HG03354 (cell line): ENCODE measurements around the gene MEIS1.

ENCODE experiments used
- ATAC-seq: cut with Tn5 transposase; IDR thresholded peaks from one replicate; pipeline ENCODE4 v1.9.1; 2021; ENCODE audit warnings: mild to moderate bottlenecking; ENCODE audit not compliant: unreplicated experiment, poor library complexity, severe bottlenecking

Gene MEIS1

GRCh38 chr2:66573821-66574233 is 138.9 kb downstream of the MEIS1 start:
- ATAC-seq: no peak

DNA sequence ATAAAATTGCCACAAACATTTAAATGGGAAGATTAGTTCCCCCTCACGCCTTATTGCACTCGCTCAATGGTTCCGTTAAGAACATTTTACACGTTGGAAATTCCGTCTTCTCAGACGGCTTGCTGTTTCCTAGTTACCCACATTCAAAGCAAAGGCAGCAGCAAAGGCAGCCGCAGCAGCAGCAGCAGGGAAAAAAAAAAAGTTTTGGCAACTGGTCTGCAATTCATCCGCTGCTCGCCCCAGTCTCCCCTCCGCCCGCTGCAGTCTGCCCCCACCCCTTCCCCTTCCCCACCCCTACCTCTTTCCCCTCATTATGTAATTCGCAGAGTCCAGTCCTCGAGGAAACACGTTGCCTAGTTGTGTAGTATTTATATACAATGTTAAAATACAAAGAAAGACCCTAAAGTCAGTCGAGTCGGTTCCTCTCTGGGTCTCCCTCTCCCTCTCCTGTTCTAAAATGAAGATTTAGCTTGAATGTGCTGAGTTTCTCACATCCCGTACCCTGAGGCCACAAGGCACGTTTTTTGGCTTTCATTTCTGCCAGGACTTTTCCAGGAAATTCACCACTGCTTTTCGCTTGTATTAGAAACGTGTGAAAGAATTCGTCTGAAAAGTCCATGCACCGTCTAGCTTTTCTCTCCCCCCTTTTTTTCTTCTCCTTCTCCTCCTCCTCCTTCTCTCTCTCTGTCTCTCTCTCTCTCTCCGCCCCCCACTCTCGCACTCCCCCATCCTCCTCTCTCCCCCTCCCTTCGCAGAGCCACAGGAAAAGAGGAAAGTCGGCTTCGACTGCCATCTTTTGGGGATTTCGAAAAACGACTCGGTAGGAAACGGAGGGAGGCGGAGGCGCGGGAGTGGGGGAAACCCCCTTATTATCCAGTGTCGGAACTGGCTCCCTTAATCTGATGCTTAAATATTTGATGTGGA is 140.0 kb downstream of the MEIS1 start:
- ATAC-seq: no peak

GRCh38 chr2:66575625-66576310 is 140.8 kb downstream of the MEIS1 start:
- no peak for ATAC-seq

DNA sequence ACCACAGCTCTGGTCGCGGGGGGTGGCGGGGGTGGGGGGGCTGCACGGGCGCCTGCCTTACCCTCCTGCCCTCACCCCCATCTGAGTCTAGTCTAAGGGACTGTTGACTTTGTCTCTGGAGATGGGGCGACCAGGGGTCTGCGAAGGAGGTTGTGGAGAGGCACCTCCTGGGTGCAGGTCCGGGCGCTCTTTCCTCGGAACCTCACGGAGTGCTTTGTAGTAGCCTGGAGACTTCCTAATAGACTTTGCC is 141.3 kb downstream of the MEIS1 start:
- no peak for ATAC-seq

GRCh38 chr2:66576561-66577320 is 141.8 kb downstream of the MEIS1 start:
- no peak for ATAC-seq

DNA sequence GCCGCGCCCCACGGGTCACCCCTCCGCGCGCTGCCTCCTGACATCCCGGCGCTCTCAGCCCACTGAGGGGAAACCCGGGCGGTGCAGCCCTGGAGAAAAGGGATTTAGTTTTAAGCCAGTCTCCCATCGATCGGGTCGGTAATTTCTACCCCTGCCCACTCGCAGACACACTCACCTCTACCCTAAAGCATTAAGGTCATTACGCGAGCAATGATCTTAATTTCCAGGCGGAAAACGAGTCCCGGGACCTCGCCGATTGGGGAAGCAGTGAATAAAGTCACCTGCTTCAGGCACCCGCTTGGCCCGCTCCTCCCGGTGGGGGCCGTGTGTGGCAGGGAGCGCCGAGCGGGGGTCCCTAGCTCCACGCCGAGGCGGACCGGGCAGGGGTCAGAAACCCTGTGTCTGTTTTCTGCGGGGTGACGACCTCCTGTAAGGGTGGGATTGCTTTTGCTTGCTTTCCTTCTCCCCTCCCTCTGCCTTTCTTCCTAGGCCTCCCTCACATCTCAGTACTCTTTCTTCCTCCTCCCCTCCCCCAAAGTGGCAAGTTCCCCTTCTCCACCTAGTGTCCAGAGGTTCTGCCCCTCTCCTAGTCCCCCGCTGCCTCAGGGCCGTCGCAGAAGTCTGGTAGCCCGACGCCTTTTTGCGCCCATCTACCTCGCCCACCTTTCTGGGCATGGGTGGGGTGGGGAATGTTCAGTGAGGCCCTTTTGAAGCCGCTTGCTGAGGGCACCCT is 142.6 kb downstream of the MEIS1 start:
- no peak for ATAC-seq

DNA sequence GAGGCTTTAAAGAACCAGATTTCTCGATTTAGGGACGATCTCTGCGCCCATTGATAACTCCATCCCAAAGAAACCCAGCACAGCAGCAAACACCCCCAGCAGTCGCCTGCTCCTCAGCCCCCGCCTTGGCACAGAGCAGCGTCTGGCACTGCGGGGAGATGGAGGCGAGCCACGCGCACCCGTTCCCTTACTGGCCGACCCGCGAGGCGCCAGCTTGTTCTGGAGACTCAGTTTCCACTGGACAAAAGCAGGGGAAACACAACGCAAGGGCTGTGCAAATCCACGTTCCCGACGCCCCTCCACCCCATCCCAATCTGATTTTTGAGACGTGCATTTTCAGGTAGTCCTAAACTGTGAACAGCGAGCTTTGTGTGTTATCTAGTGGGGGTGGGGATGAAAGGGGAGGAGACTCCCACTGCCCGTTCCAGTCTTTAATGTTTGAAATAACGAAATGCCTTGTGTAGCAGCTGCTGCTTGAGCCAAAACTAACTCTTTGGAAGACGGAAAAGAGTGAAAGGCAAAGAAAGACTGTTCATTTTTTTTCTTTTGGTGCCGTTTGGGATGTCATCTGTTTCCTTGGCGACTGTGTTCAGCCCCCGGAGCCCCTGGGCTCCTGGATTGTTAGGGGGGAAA is 143.2 kb downstream of the MEIS1 start:
- ATAC-seq: no peak

- no peak for ATAC-seq
Measured at GRCh38 chr2:66578687-66579106, 143.8 kb downstream of the MEIS1 start.

GRCh38 chr2:66579186-66580126 is 144.5 kb downstream of the MEIS1 start:
- no peak for ATAC-seq

DNA sequence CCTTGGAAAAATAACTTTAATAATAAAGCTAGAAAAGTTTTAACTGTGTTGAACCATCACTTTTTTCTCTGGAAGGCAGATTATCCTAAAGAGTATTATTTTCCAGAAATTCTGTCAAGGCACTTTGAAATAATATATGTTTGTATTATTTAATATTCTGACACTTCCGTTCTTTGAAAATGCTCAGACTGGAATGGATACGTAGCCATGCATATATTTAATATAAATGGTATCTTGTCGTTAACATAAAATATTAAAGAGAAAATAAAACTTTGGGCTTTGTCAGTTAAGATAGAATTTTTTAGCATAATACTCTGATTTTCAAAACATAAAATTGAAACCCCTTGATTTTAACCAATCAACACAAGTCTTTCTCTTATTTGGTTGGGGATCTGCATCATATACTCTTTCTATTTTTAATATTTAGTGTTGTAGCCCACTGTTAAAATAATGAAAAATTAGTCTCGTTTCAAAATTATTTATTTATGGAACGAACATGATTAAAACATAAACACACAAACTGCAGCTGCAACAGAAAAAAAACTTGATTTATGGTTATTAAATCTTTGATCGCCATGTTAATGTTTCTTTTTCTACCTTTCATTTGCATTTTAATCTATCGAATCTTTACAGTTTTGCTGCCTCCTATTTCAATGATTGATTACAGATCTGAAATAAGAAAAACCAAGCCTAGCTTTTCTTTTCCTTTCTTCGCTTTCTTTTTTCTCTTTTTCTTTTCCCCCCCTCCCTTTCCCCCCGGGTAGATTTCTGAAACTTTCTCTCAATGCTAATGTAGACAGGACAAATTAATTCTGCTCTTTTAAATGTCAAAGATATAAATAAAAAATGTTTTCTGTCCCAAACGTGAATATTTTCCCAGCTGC is 145.5 kb downstream of the MEIS1 start:
- ATAC-seq: no peak

DNA sequence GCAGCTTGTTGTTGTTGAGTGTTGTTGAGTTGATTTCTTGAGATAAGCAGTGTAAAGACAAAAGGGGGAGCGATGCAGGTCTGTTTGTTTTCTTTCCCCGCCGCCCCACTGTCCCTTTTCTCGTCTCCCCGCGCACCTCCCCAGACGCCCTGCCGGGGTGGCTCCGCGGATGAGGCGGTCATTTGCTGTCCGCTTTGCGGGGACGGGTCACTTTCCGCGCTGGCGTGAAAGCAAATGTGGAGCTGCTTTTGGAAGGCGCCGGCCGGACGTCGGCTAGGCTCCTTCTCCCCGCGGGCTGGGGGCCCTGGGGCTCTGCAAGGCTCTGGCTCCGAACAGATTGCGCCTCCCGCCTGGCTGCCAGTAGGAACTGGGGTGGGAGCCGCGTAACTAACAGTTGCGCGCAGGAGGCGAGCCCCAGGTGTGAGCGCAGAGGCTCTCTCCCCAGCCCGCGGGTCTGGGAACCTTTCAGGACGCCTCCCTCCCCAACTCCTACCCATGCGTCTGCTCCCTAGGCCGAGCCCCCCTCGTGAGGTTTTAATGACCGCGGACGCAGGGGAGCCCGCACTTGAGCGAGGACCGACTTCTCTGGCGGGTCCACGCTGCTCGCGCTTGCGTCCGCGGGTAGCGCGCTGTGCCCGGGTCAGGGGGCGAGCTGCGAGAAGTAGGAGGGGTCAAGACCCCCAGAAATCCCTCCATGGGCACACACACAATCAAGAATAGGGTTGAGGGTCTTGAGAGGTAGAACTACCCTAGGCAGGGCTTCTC is 146.6 kb downstream of the MEIS1 start:
- ATAC-seq: no peak

- no peak for ATAC-seq
Measured at GRCh38 chr2:66582104-66582986, 147.4 kb downstream of the MEIS1 start.

- no peak for ATAC-seq
Measured at GRCh38 chr2:66582987-66583880, 148.3 kb downstream of the MEIS1 start.

DNA sequence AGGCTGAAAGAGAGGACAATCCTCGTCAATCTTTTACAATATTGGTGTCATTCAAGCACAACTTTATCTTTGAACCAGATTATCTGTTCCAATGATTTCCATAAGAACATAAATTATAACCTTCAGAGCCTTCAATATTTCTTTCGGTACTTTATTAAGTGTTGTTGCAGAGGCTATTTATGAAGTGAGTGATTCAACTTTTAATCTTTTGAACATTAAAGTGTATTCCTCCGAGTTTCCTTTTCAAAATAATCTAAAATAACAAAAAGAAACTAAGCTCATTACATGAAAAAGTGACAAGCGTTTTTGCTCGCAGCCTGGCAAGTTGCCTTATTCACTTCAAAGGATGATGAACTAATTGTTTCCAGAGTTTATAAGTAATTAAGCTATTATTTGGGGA is 149.0 kb downstream of the MEIS1 start:
- ATAC-seq: no peak

- no peak for ATAC-seq
Measured at GRCh38 chr2:66585587-66585986, 150.7 kb downstream of the MEIS1 start.
